ENCODE data around the gene IFT25.
A peak's percentile ranks its signal among the peaks of the same experiment; 100 is the strongest.

Gene IFT25

GRCh38 chr1:53964109-53964508 is 18.6 kb upstream of the IFT25 start:
- no peak for TF ChIP-seq CTCF (IDR thresholded peaks at IDR 0.05; ENCODE audit: unreplicated experiment in 3 of 3)
- Mint-ChIP-seq H3K4me1 (peaks cover 12% of the 10 kb centered on the region), H3K36me3 (ENCODE audit: low read depth) (peaks cover 73% of the 10 kb centered on the region), H3K27ac (peak overlapping the region in 2 of 3 experiments; percentile 24 to 61), H3K27me3 (ENCODE audit: low read depth) (no peaks in the 10 kb centered on the region), H3K9me3 (no peaks in the 10 kb centered on the region), H3K4me3 (no peak overlapping the region)

GRCh38 chr1:53963460-53963859 is 18.0 kb upstream of the IFT25 start:
- H3K27ac Mint-ChIP-seq: peak overlapping the region in 1 of 3 experiments; percentile 61
- no peaks in the 10 kb centered on the region for H3K27me3 Mint-ChIP-seq (ENCODE audit: low read depth)
- H3K36me3 Mint-ChIP-seq (ENCODE audit: low read depth): peaks cover 69% of the 10 kb centered on the region
- H3K4me1 Mint-ChIP-seq: peaks cover 12% of the 10 kb centered on the region
- no peak for TF ChIP-seq CTCF (IDR thresholded peaks at IDR 0.05; ENCODE audit: unreplicated experiment in 3 of 3)
- no peak overlapping the region for H3K4me3 Mint-ChIP-seq
- no peaks in the 10 kb centered on the region for H3K9me3 Mint-ChIP-seq

GRCh38 chr1:53962395-53962794 is 16.9 kb upstream of the IFT25 start:
- no peaks in the 10 kb centered on the region for H3K9me3 Mint-ChIP-seq
- TF ChIP-seq CTCF (IDR thresholded peaks at IDR 0.05; ENCODE audit: unreplicated experiment in 3 of 3): no peak
- no peak overlapping the region for H3K4me3 Mint-ChIP-seq
- H3K27ac Mint-ChIP-seq: no peak overlapping the region
- H3K27me3 Mint-ChIP-seq (ENCODE audit: low read depth): no peaks in the 10 kb centered on the region
- peaks cover 14% of the 10 kb centered on the region for H3K4me1 Mint-ChIP-seq
- peaks cover 60% of the 10 kb centered on the region for H3K36me3 Mint-ChIP-seq (ENCODE audit: low read depth)

GRCh38 chr1:53959664-53960250 is 14.3 kb upstream of the IFT25 start:
- H3K27ac Mint-ChIP-seq: no peak overlapping the region
- peaks cover 22% of the 10 kb centered on the region for H3K4me1 Mint-ChIP-seq
- H3K9me3 Mint-ChIP-seq: no peaks in the 10 kb centered on the region
- peak; percentile 31 to 47 (median 44) for TF ChIP-seq CTCF (IDR thresholded peaks at IDR 0.05; ENCODE audit: unreplicated experiment in 3 of 3)
- H3K27me3 Mint-ChIP-seq (ENCODE audit: low read depth): no peaks in the 10 kb centered on the region
- peaks cover 55% of the 10 kb centered on the region for H3K36me3 Mint-ChIP-seq (ENCODE audit: low read depth)
- H3K4me3 Mint-ChIP-seq: no peak overlapping the region

GRCh38 chr1:53957194-53957818 is 11.8 kb upstream of the IFT25 start:
- no peaks in the 10 kb centered on the region for H3K27me3 Mint-ChIP-seq (ENCODE audit: low read depth)
- peaks cover 53% of the 10 kb centered on the region for H3K36me3 Mint-ChIP-seq (ENCODE audit: low read depth)
- no peak for TF ChIP-seq CTCF (IDR thresholded peaks at IDR 0.05; ENCODE audit: unreplicated experiment in 3 of 3)
- H3K4me3 Mint-ChIP-seq: no peak overlapping the region
- peak overlapping the region; percentile 44 to 76 (median 55) for H3K27ac Mint-ChIP-seq
- peaks cover 15% of the 10 kb centered on the region for H3K4me1 Mint-ChIP-seq
- no peaks in the 10 kb centered on the region for H3K9me3 Mint-ChIP-seq

Data from nephron (organoid).